Kidney capillary endothelial cell (primary cell): ENCODE data around the gene CNTNAP3.
"Not testable (repeated sequence)": the region's sequence is repeated elsewhere in the genome, so short reads cannot be mapped to it uniquely, and the experiment has no call there.

ENCODE experiments used
- DNase-seq: peaks from one replicate; pipeline ENCODE4 v3.0.0-alpha.2; 2018; ENCODE audit warnings: low spot score

CNTNAP3 gene

DNA sequence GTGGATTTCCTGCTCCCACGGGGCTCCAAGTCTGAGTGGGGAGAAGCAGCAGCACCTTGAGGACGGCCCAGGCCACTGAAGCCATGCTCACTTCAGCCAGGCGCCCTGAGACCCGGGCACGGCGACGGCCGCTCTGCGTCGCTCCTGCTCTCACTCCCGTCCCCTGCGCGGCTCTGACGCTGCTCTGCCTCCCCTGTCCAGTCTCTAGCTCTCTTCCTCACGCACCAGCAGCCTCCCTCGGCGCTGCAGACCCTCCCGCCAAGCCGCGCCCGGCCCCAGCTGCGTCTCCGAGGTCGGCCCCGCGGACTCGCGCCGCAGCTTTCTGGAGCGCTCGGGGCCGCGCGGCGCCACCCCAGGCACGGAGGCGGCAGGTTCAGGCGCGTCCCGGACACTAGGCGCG is at the start of gene CNTNAP3:
TSS of gene CNTNAP3 (minus strand) at position 188 of the 400 bp plus-strand sequence. CDS start at position 85, 103 bp downstream.
- not testable (repeated sequence) for DNase-seq

DNA sequence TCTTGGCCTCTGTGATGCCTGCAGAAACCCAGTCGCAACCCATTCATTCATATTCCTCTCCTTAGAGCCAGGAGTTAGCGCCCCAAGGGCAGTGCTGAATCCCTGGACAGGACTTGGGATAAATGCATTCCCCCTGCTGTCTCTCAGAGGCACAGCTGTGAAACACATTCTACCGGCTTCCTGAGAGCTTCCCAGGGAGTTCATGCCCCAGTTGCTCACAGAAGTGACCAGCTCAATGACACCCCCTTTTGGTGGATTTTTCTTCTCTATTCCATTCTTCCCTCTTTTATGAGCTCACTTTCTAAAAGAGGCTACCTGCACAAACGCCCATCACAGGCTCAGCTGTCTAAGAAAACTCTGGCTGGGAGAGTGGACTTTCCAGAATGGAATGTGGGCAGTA is 8.0 kb downstream of the CNTNAP3 start:
- DNase-seq, result not testable (repeated sequence)

DNA sequence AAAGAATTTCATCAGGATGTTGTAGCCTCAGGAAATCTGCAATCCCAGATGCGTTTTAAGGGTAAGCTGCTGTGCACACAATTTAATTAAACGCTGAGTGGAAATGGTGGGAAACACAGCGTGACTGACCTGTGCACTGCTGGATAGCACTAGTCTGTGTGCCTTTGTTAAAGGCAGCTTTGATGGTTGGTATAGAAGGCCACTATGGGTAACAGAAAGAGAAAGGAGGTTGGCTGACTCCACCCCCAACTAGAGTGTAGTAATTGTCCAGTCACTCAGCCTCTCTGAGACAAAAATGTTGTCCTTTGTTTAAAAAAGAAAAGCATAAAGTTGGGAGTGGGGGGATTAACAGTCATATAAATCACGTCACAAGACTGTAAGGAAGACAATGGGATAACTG is 45.5 kb downstream of the CNTNAP3 start:
- not testable (repeated sequence) for DNase-seq

DNA sequence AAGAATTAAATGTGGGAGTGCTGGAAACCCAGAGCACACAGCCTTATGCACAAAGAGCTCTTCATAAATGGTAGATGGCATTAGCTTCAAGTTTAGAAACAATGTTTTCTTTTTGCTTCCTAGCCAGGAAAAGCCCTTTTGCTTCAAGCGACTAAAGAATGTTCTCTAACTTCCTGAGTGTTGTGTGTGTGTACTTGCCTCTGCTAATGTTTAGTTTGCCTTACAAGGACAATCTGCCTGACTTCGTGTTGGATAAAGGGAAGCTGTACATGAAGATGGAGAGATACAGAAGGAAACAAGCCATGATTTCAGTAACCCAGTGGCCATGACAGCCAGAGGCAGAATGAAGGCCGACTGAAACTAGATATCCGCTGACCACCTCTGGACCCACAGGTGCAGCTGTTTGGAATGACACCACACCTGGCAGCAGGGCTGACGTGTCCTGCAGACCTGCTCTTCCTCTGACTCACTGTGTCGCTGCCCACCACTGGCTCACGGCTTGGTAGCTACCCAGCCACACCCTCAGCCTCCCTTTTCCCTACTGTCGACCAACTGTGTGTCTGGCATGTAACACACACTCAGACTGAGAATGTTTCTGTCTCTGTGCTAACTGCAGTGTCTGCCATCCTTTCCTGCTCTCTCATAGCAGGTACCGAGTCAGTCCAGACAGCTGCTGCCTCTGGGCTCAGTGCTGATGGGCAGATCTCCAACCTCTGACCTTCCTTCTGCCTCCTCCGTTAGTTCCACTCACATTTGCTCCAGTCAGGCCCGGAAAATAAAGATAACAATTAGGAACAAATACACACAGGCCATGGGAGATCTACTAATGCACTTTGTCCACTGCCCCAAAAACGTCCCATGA is 55.6 kb downstream of the CNTNAP3 start:
- not testable (repeated sequence) for DNase-seq

- not testable (repeated sequence) for DNase-seq
Measured at GRCh38 chr9:39215976-39216375, 72.0 kb downstream of the CNTNAP3 start.

DNA sequence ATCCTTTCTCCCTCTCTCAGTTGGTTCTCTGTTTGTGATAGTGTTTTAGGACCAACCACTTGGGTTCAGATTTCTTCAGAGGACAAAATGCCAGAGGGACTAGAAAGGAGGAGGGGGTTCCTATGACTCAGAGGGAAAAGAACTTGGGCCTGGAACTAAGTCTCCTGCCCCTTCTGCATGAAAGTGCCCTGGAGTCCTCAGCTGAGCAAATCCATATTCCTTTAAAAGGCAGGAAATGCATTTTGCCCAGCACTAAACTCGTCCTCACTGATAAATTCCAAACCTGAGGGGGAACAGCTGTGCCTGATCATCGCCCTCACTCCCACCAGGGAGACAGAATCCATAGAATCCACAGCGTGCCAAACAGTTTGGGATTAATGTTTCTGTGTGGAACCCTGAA is 78.2 kb downstream of the CNTNAP3 start:
- not testable (repeated sequence) for DNase-seq

DNA sequence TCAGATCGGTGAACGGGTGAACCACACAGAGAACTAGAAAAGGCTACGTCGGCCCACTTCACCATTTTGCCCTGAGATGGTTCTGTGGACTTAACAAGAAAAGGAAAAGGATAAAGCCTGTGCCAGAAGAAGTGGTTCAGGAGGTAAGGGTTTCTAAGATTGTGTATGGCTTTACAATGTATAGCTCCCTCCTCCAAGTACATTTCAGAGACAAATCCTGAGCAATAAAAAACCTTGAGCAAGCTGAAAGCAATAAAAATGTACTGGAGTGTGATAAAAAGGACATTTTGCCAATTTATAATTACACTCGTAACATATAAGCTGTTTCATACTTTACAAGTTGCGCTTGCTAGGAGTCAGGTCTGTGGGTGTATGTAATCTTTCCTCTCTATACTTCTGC is 81.3 kb downstream of the CNTNAP3 start:
- DNase-seq, result not testable (repeated sequence)

DNA sequence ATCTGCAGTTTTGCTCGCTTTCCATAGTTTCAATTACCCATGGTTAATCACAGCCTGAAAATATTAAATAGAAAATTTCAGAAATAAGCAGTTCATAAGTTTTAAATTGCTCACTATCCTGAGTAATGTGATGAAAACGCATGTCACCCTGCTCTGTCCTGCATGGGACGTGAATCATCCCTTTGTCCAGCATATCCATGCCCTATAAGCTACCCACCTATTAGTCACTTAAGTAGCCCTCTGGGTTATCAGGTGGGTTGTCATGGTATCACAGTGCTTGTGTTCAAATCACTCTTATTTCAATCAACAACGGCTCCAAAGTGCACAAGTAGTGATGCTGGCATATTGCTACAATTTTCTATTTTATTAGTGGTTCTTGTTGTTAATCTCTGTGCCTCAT is 82.1 kb downstream of the CNTNAP3 start:
- DNase-seq, result not testable (repeated sequence)

DNA sequence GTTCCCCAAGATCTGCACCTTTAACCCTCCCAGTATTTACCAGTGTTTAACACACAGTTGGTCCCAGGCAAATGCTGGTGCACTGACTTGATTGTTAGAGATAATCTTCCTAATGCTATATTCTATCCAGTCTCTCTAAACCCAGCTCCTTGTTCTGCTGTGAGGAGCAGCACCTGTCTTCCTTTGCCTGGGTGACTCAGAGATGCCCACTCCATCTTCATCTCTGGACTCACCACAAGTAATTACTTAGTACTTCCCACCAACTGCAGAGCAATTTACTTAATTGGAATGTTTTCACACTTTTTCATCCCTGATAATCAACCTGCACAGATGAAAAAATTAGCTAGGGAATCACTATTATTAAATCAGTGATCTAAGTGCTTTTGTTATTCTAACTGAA is 87.6 kb downstream of the CNTNAP3 start:
- not testable (repeated sequence) for DNase-seq

GRCh38 chr9:39198000-39198709 is 89.8 kb downstream of the CNTNAP3 start:
- not testable (repeated sequence) for DNase-seq

- DNase-seq, result not testable (repeated sequence)
Measured at GRCh38 chr9:39171370-39171769, 116.6 kb downstream of the CNTNAP3 start.

- not testable (repeated sequence) for DNase-seq
Measured at GRCh38 chr9:39157714-39158113, 130.3 kb downstream of the CNTNAP3 start.

DNA sequence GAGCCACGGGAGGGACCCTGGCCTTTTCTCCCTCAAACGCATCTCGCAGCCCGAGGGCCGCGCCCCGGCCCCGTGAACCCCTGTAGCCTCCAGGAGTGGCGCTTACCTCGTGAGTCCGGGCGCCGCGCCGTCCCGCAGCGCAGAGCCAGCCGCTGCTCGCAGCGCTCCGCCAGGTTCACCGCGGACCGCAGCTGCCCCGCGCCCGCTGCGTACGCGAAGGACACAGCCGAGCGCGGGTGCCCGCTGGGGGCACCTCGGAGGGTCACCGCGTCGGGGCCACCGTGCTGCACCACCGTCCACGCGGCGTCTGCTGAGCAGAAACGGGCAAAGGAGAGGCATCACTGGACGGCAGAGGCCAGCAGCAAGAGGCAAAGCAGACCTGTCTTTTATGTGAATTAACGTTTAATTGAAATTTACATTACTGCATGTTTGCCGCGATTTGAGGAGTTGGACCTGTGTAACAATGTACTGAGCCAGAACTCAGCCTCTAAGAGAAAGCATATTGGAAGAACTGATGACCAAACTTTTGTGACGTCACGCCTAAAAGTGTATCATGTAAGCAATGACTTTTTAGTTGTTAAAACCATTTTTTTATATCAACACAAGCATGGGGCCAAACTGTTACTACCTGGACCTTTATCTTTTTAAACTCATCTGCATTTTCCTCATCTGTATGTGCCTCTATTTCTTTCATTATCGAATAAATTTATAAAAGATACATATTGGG is 155.0 kb downstream of the CNTNAP3 start:
- not testable (repeated sequence) for DNase-seq

GRCh38 chr9:39121401-39121800 is 166.6 kb downstream of the CNTNAP3 start:
- not testable (repeated sequence) for DNase-seq

GRCh38 chr9:39111746-39112145 is 176.2 kb downstream of the CNTNAP3 start:
- not testable (repeated sequence) for DNase-seq

DNA sequence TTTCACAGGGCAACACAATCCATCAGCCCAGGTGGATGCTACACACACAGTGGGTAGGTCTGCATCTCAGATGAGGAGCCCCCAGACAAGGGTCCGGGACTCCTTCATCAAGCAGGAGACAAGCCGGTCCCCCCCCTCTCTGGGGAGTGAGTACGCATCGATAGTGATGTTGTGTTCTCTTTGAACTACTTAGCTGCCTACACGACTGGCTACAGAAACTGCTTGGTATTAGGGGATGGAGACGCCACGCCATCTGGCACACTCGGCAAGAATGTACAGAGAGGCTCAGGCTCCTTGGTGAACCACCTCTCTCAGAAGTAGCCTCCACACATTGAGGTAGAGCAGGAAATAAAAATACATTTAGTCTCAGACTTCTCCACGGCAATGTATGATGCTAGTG is 179.8 kb downstream of the CNTNAP3 start:
- DNase-seq, result no peak

GRCh38 chr9:39097208-39097607 is 190.8 kb downstream of the CNTNAP3 start:
- not testable (repeated sequence) for DNase-seq

DNA sequence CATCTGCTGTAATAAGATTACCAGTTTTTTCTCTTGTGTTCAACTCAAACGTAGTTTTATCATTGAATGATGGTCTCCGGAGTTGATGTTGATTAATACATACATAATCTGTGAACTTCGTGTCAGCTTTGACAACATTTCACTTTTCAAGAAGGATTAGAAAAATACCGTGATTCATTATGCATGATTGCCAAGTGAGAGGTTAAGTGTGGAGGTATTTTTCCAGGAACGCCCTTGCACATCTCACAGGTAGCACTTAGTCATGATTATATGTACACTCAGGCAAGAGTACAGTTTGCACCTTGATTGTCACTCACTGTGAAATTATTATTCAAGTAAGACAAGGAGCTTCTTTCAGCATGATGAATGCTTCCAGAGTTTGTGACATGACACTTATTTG is 202.7 kb downstream of the CNTNAP3 start:
- DNase-seq, result not testable (repeated sequence)

- not testable (repeated sequence) for DNase-seq
Measured at GRCh38 chr9:39082574-39082973, 205.4 kb downstream of the CNTNAP3 start.

DNA sequence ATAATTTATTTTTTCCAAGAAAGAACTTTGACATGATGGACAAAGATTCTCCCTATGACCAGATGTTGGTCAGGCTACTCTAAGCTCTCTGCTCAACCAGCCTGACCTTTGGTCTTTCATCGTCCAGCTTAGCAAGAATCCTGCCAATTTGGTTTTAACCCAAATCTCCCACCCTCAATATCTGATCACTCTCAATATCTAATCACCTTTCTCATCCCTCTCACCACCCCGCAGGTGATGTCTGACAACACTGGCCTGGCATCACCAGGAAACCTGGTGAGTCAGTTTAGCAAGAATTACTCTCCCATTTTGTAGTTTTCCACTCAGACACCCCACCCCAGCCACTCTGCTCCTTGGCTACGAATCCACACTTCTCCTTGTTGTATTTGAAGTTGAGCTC is 207.9 kb downstream of the CNTNAP3 start:
- not testable (repeated sequence) for DNase-seq

DNA sequence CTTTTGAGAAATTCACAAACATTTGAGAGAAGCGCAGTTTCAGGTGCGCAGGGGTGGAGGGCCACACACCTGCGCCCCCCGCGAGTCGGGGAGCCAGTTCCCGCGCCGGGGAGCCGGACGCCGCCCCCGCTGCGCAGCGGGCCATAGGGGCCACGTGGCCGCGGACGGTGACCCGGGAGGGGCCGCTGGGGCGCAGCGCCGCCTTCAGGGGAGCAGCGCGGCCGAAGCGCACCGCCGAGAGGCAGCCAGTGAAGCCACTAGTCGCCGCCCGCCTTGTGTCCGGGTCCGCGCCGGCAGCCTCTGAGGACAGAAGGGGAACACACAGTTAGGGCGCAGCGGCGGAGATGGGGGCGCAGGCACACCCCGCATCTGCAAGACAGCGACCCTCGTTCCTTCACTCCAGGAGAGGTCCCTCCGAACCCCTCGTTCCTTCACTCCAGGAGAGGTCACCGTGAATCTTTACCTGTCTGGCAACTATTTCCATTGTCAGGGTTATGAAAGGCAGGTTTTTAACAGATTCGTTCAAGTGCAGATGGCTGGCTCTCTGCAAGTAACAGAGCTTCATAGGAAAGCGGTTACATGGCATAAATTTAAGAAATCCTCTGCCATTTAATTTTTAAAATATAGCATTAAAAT is 209.2 kb downstream of the CNTNAP3 start:
- not testable (repeated sequence) for DNase-seq

DNA sequence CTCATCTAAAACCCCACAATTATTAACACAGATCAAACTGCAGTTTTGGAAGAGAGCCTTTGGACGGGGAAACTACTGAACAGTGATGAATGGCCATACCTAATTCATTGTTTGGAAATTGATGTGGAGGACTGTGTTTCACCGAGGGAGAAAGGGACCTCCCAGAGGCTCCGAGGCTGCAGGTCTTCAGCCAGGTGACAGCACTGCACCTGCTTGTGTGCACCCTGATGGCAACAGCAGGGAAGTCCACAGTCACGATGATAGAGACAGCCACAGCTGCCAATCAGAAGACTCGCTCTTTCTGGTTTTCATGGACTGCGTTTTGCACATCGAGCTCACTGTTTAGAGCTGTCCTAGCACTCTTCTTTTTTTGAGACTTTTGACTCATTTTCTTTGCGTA is 214.4 kb downstream of the CNTNAP3 start:
- DNase-seq, result not testable (repeated sequence)
